ENCODE data around the gene DBNL.

The DBNL gene

GRCh38 chr7:44079331-44080021 is 35.0 kb downstream of the DBNL start:
- in situ Hi-C loops (cut with MboI; ENCODE audit: low pct_unique_long_range_greater_than_20kb, low sequenced_read_pairs, unreplicated experiment) = loop anchor here (10.0 kb wide), 1 partner anchor 115 kb away; no protein-coding TSS in a partner anchor
- DNase-seq (ENCODE audit: low spot score) = no peak
- no peak for TF ChIP-seq CTCF (IDR thresholded peaks at IDR 0.05; ENCODE audit: extremely low read depth, insufficient read depth, missing control alignments)

DNA sequence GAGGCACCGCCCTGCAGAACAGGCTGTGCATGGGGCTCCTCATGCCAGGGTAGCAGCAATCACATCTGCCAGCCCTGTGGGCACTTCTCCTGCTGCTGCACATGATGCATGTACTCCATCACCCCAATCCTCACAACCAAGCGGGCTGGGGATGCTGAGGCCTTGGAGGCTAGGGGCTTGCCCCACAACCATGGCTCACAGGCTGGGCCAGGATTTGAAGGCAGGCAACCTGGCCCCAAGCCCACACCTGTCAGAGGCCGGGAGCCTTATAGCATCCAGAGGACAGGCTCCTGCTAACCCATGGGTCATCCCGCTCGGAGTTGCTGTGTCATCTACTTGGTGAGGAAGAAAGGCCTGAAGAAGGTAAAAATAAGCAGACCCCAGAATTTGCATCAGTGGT is 35.6 kb downstream of the DBNL start:
- no peak for DNase-seq (ENCODE audit: low spot score)
- in situ Hi-C loops (cut with MboI; ENCODE audit: low pct_unique_long_range_greater_than_20kb, low sequenced_read_pairs, unreplicated experiment) = no loop called here
- no peak for TF ChIP-seq CTCF (IDR thresholded peaks at IDR 0.05; ENCODE audit: extremely low read depth, insufficient read depth, missing control alignments)

DNA sequence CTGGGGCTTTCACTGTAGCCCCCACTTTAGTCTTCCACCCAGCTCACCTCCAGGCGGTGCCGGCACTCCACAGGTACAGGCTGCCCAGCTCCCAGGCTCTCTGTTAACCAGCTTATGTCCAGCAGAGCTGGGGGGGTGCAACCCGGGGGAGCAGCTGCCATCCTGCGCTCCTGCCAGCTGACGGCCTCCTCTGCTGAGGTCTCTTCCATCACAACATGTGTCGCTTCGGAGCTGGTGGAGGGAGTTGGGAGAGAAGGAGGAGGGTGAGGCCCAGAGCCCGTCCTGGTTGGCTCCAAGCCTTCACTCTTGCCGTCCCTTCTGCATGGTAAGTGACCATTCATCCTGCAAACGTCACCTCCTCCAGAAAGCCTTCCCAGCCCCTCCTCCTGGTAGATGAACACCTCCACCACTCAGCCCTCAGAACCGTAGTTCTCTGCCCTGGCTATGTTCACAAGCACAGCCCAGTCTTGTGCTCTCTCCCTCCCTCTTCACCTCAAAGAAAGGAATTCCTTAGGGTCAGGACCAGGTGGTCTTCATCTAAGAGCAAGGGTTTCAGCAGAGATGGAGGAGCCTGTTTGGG is 36.3 kb downstream of the DBNL start:
- DNase-seq (ENCODE audit: low spot score) = no peak
- TF ChIP-seq CTCF (IDR thresholded peaks at IDR 0.05; ENCODE audit: extremely low read depth, insufficient read depth, missing control alignments) = no peak
- in situ Hi-C loops (cut with MboI; ENCODE audit: low pct_unique_long_range_greater_than_20kb, low sequenced_read_pairs, unreplicated experiment) = no loop called here

DNA sequence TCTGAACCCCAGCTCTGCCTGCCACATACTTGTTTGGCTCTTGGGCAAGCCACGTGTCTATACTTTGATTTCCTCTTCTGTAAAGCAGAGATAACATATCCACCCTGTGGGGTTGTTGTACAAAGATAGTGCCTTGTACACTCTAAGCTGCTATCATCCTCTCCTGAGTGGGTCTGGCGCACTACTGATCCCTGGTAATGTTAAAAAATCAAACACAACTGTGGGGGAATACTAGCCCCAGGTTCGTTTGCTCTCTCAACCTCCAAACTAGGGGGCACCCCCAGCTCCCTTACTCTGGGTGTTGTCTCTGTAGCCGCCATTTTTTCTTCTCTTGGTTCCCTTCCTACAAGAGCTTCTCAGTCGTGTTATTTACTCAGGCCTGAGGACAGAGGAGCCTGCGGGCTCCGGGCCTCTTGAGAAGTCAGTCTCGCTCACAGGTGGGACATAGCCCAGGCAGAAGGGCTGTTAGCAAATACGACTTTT is 36.8 kb downstream of the DBNL start:
- peak; percentile 72 for DNase-seq (ENCODE audit: low spot score)
- in situ Hi-C loops (cut with MboI; ENCODE audit: low pct_unique_long_range_greater_than_20kb, low sequenced_read_pairs, unreplicated experiment) = no loop called here

GRCh38 chr7:44082541-44083207 is 38.2 kb downstream of the DBNL start:
- in situ Hi-C loops (cut with MboI; ENCODE audit: low pct_unique_long_range_greater_than_20kb, low sequenced_read_pairs, unreplicated experiment) = no loop called here
- TF ChIP-seq CTCF (IDR thresholded peaks at IDR 0.05; ENCODE audit: extremely low read depth, insufficient read depth, missing control alignments) = no peak
- DNase-seq (ENCODE audit: low spot score) = peak; percentile 99

More for the DNA sequence above, 36.8 kb downstream of the DBNL start:
- peak; percentile 0 for TF ChIP-seq CTCF (IDR thresholded peaks at IDR 0.05; ENCODE audit: extremely low read depth, insufficient read depth, missing control alignments)

- no peak for DNase-seq (ENCODE audit: low spot score)
- no peak for TF ChIP-seq CTCF (IDR thresholded peaks at IDR 0.05; ENCODE audit: extremely low read depth, insufficient read depth, missing control alignments)
- in situ Hi-C loops (cut with MboI; ENCODE audit: low pct_unique_long_range_greater_than_20kb, low sequenced_read_pairs, unreplicated experiment) = no loop called here
Observed at GRCh38 chr7:44083796-44084195, 39.3 kb downstream of the DBNL start.
